Pancreas (tissue), 10 donors: ENCODE data around the gene FDPS. TPM values are rescaled to one million over a fixed set of nuclear protein-coding genes. Genes with fewer than 3 reads are reported as not detected.

ENCODE experiments used
- ATAC-seq, 4 donors: fragments of 200-7000 bp; cut with Tn5 transposase; one replicate each; pipeline versions ENCODE4 v1.8.0 to v1.9.1; 2020; ENCODE audit warnings: mild to moderate bottlenecking in 4 of 4, moderate library complexity in 4 of 4
- DNase-seq, 6 donors: peaks; one replicate each; pipeline ENCODE4 v3.0.0-alpha.2; 2020
- FAIRE-seq: peaks from 2 replicates; lab custom pipeline; 2012; peaks lifted over from hg19 to GRCh38; lab: Jason Lieb, UNC
- H3K27ac ChIP-seq, 4 donors: fragments of 200-600 bp; sonication (generic); 1 replicate in 3 of 4; 2 replicates in 1 of 4; pipeline versions ENCODE4 v1.5.0 to v1.8.0; 2020
- H3K27me3 ChIP-seq, 4 donors: fragments of 200-600 bp; one replicate each; pipeline ENCODE4 v1.8.0; 2021
- H3K36me3 ChIP-seq, 3 donors: fragments of 200-600 bp; sonication (generic) in 1 of 3; one replicate each; pipeline versions ENCODE4 v1.5.0 to v1.8.0; 2020 to 2021
- H3K4me1 ChIP-seq, 3 donors: fragments of 200-600 bp; one replicate each; pipeline ENCODE4 v1.8.0; 2021
- H3K4me3 ChIP-seq, 4 donors: fragments of 200-600 bp; sonication (generic) in 2 of 4; one replicate each; pipeline versions ENCODE4 v1.5.0 to v1.8.0; 2020 to 2021
- H3K9me3 ChIP-seq, 4 donors: fragments of 200-600 bp; one replicate each; pipeline ENCODE4 v1.8.0; 2021
- WGBS, 2 donors: extraction: QIAGEN DNeasy Blood & Tissue Kit; methylation state at CpG; one replicate each; pipeline ENCODE4 v1.1.7; 2013; 5-methylcytosine and 5-hydroxymethylcytosine counted together
- intact Hi-C, 3 donors: fragments of 100-400 bp; cut with DNase I; formaldehyde crosslinking; loops; one replicate each; pipeline versions ENCODE4 v1.11.1 to v1.14.2; 2022
- polyA plus RNA-seq, 2 donors: library from polyadenylated mRNA; stranded (reverse); fragments of 200-250 nt; gene quantifications; one replicate each; pipeline ENCODE4 v1.2.3, GENCODE V29; 2013
- total RNA-seq, 6 donors: library from RNA; stranded (reverse); fragmentation: NEBNext Ultra II Directional in 4 of 6; extraction: Animal tissue kit (Norgen Biotek cat#: 25700) in 4 of 6; gene quantifications; one replicate each; pipeline versions ENCODE4 v1.2.1 to v1.2.4, GENCODE V29; 2021 to 2023
- TF ChIP-seq, protein P1 (sequence below), 4 donors: fragments of 200-600 bp; sonication (generic) in 3 of 4; IDR thresholded peaks; one replicate each; pipeline versions ENCODE4 v1.5.0 to v1.8.0; 2021; ENCODE audit warnings: antibody characterized with exemption in 4 of 4
- donor health status: healthy with polysubstance abuse.
- donor health status: DM: no; HTN: no; CAD: no; lungs with moderate emphysema.
- donor health status: DM: no; HTN: no; CAD: no.
- donor health status: control.
- donor health status: control.
- donor health status: Bipolar disorder and iron deficiency.
- donor health status: DM: yes; HTN: yes; CAD: no.
- donor health status: DM: no; HTN: no; CAD: no.
- donor health status: DM: no; HTN: no; CAD: no.
- donor health status: DM: yes; HTN: yes; CAD: no.

FDPS gene
- total and polyA plus RNA-seq, 8 donors: 48.7 to 151 (median 70.7) TPM

DNA sequence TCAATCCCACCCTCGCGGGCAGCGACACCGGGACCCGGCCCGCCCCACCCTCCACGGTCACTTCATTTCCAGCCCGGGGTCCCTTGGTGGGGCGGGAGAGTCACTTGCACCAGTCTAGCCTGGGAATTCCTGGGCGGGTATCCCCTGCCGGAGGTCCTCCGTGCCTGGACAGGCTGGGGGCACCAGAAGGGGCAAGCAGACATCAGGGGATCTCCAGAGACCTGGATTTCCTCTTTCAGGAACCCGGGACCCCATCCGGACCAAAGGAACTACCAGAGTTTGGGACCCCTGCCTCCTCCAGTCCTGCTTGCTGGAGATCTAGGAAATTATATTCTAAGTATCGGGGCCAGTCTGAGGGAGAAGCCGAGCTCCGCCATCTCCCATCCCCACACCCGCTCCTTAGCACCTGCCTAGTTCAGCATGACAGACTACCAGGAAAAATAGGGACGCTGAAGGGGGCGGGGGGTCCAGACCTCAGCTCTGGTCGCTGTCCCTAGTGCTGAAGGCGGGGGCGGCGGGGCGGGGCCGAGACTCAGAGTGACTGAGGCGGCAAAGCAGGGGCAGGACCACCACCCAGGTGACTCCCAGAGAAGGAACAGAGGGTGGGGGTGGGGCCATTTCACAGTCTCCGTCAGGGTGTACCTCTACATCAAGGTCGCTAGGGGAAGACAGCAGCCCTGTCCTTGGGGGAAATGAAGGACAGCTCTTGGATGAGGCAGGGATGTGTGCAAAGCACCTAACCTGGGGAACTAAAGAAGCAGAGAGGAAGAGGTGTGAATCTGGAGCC lies 30.6 kb upstream of the FDPS start:
- H3K4me1 ChIP-seq: no peaks in the 10 kb centered on the region
- TF ChIP-seq, protein P1, sequence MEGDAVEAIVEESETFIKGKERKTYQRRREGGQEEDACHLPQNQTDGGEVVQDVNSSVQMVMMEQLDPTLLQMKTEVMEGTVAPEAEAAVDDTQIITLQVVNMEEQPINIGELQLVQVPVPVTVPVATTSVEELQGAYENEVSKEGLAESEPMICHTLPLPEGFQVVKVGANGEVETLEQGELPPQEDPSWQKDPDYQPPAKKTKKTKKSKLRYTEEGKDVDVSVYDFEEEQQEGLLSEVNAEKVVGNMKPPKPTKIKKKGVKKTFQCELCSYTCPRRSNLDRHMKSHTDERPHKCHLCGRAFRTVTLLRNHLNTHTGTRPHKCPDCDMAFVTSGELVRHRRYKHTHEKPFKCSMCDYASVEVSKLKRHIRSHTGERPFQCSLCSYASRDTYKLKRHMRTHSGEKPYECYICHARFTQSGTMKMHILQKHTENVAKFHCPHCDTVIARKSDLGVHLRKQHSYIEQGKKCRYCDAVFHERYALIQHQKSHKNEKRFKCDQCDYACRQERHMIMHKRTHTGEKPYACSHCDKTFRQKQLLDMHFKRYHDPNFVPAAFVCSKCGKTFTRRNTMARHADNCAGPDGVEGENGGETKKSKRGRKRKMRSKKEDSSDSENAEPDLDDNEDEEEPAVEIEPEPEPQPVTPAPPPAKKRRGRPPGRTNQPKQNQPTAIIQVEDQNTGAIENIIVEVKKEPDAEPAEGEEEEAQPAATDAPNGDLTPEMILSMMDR (IDR thresholded peaks at IDR 0.05): peak in 1 of 4 donors; percentile 20
- peak; percentile 13 to 39 (median 34) for ATAC-seq

DNA sequence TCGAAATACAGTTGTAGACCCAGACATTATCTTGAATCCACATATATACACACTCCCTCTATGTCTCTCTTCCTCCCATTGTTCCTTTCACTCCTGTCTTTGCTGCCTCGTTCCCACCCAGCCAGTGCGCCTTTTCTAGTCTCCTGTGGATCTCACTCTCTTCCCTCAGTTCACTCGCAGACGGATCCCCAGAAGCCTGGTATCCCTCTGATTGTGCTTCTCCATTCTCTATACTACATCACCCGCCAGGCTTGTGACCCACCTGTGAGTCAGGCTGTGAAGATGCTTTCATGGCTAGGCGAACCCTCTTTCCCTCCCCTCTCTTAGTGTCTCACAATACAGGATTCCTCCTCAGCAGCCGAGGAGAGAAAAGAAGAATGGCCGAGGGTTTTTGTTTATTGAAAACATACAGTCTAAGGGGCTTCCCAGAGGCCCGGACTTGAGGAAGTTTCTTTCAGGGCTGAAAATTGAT lies 29.9 kb upstream of the FDPS start:
- ATAC-seq (no peak), DNase-seq (no peak), FAIRE-seq (no peak)
- H3K27ac ChIP-seq: no peak overlapping the region
- H3K4me3 ChIP-seq: no peak overlapping the region
- H3K9me3 ChIP-seq: no peaks in the 10 kb centered on the region
- 55 to 64% methylated on average over 10 of the region's 10 CpGs for WGBS, 2 donors
- no peaks in the 10 kb centered on the region for H3K4me1 ChIP-seq
- no peaks in the 10 kb centered on the region for H3K27me3 ChIP-seq
- intact Hi-C loops: loop anchor here in 1 of 3 donors (5.0 kb wide), 1 partner anchor 34 kb away; no protein-coding TSS in a partner anchor
- no peaks in the 10 kb centered on the region for H3K36me3 ChIP-seq
- TF ChIP-seq, protein P1 (IDR thresholded peaks at IDR 0.05): no peak

More for the DNA sequence above, 30.6 kb upstream of the FDPS start:
- DNase-seq (peak; percentile 55 to 84 (median 66)), FAIRE-seq (no peak)
- Histone ChIP-seq H3K27ac (peak overlapping the region in 3 of 4 donors; percentile 28 to 55 (median 52)), H3K4me3 (peak overlapping the region; percentile 52 to 91 (median 80)), H3K27me3 (no peaks in the 10 kb centered on the region), H3K36me3 (no peaks in the 10 kb centered on the region), H3K9me3 (no peaks in the 10 kb centered on the region)
- intact Hi-C loops: loop anchor here in 1 of 3 donors (5.0 kb wide), 1 partner anchor 34 kb away; no protein-coding TSS in a partner anchor
- WGBS, 2 donors: 1% methylated on average over 29 of the region's 29 CpGs

DNA sequence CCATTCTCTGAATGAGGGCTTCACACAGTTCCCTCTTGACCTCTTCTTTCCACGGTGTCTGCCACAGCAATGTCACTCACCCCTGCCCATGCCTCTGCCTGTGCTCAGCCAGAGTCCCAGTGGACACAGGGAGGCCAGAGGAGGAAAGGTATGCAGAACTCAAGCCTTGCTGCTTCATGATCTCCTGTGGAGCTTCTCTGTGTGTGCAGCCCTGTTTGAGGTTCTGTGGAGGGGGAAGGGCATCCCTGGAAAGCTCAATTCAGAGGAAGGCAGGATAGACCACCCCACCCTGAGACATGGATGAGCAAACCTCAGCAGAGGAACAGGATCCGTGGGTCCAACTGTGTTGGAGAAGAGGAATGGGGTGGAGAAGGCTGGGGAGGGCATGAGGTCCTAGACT lies 29.4 kb upstream of the FDPS start:
- no peak for FAIRE-seq
- H3K27ac ChIP-seq: no peak overlapping the region
- 66 to 77% methylated on average over 2 of the region's 2 CpGs for WGBS, 2 donors

DNA sequence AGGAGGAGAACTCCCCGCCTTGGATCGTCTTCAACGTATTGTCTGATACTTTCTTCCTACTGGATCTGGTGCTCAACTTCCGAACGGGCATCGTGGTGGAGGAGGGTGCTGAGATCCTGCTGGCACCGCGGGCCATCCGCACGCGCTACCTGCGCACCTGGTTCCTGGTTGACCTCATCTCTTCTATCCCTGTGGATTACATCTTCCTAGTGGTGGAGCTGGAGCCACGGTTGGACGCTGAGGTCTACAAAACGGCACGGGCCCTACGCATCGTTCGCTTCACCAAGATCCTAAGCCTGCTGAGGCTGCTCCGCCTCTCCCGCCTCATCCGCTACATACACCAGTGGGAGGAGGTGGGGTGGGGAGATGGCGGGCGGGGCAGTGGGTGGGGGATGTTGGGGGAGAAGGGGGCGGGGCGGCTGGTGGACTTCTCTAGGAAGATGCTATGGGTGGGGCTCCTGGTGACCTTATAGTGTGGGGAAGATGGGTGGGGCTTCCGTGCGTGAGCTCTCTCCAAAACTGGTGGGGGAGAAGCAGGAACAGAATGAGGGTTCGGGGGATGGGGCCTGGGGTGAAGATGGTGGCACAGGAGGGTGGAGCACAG lies 26.1 kb upstream of the FDPS start:
- no peaks in the 10 kb centered on the region for H3K36me3 ChIP-seq
- FAIRE-seq: no peak

More for the DNA sequence above, 29.4 kb upstream of the FDPS start:
- no peak overlapping the region for H3K4me3 ChIP-seq
- H3K4me1 ChIP-seq: no peaks in the 10 kb centered on the region
- no peaks in the 10 kb centered on the region for H3K36me3 ChIP-seq
- TF ChIP-seq, protein P1 (IDR thresholded peaks at IDR 0.05): no peak
- no peaks in the 10 kb centered on the region for H3K27me3 ChIP-seq
- DNase-seq (no peak), ATAC-seq (no peak)
- no peaks in the 10 kb centered on the region for H3K9me3 ChIP-seq
- intact Hi-C loops: loop anchor here in 1 of 3 donors (5.0 kb wide), 1 partner anchor 33 kb away; no protein-coding TSS in a partner anchor

More for the DNA sequence above, 26.1 kb upstream of the FDPS start:
- no peaks in the 10 kb centered on the region for H3K4me1 ChIP-seq
- H3K4me3 ChIP-seq: no peak overlapping the region
- intact Hi-C loops: loop anchor here in 1 of 3 donors (5.0 kb wide), 1 partner anchor 40 kb away; the partner anchor contains the start of gene RUSC1
- ATAC-seq (no peak), DNase-seq (no peak)
- TF ChIP-seq, protein P1 (IDR thresholded peaks at IDR 0.05): no peak
- no peak overlapping the region for H3K27ac ChIP-seq
- H3K9me3 ChIP-seq: no peaks in the 10 kb centered on the region
- WGBS, 2 donors: 94% methylated on average over 28 to 29 of the region's 29 CpGs
- H3K27me3 ChIP-seq: no peaks in the 10 kb centered on the region
